GM23338 (cell line): ENCODE results near the gene CD48. TPM values are rescaled to one million over a fixed set of nuclear protein-coding genes. Genes with fewer than 3 reads are reported as not detected.
"Not testable (repeated sequence)": the region's sequence is repeated elsewhere in the genome, so short reads cannot be mapped to it uniquely, and the experiment has no call there.

Experiments
- ATAC-seq: fragments of 200-7000 bp; cut with Tn5 transposase; 3 replicates; pipeline ENCODE4 v1.9.1; 2020
- DNase-seq: peaks from one replicate; pipeline ENCODE4 v3.0.0-alpha.2; 2015; ENCODE audit warnings: low spot score
- H2AFZ ChIP-seq: fragments of 200-600 bp; sonication (generic); 2 replicates; pipeline ENCODE4 v1.8.0; 2016; ENCODE audit warnings: antibody characterized with exemption, mild to moderate bottlenecking, moderate library complexity
- H3F3A ChIP-seq: fragments of 200-600 bp; sonication (generic); replicated peaks from 2 replicates; pipeline ENCODE4 v1.8.0; 2017; ENCODE audit warnings: antibody characterized with exemption, mixed run types, low read depth
- H3K27ac ChIP-seq: fragments of 200-600 bp; sonication (generic); 2 replicates; pipeline ENCODE4 v1.6.1; 2016; ENCODE audit warnings: low read depth
- H3K27me3 ChIP-seq: fragments of 200-600 bp; sonication (generic); 2 replicates; pipeline ENCODE4 v1.8.0; 2016; ENCODE audit warnings: mild to moderate bottlenecking, mixed run types, moderate library complexity; ENCODE audit not compliant: insufficient read depth
- H3K36me3 ChIP-seq: fragments of 200-600 bp; sonication (generic); 2 replicates; pipeline ENCODE4 v1.8.0; 2016; ENCODE audit warnings: mild to moderate bottlenecking; ENCODE audit not compliant: insufficient read depth
- H3K4me1 ChIP-seq: fragments of 200-600 bp; sonication (generic); 2 replicates; pipeline ENCODE4 v1.8.0; 2016; ENCODE audit warnings: mild to moderate bottlenecking, moderate library complexity; ENCODE audit not compliant: insufficient read depth
- H3K4me2 ChIP-seq: fragments of 200-600 bp; sonication (generic); 2 replicates; pipeline ENCODE4 v1.7.1; 2017; ENCODE audit warnings: mixed run types
- H3K4me3 ChIP-seq: fragments of 200-600 bp; sonication (generic); 2 replicates; pipeline ENCODE4 v1.6.1; 2016; ENCODE audit warnings: mixed run types
- H3K79me2 ChIP-seq: fragments of 200-600 bp; sonication (generic); replicated peaks from 2 replicates; pipeline ENCODE4 v1.8.0; 2017; ENCODE audit warnings: mild to moderate bottlenecking; ENCODE audit not compliant: insufficient read depth
- H3K9me2 ChIP-seq: fragments of 200-600 bp; sonication (generic); 2 replicates; pipeline ENCODE4 v1.8.0; 2017; ENCODE audit not compliant: insufficient read depth
- H4K20me1 ChIP-seq: fragments of 200-600 bp; sonication (generic); replicated peaks from 2 replicates; pipeline ENCODE4 v1.8.0; 2017; ENCODE audit warnings: mild to moderate bottlenecking; ENCODE audit not compliant: insufficient read depth
- H3K27ac Mint-ChIP-seq: 2 replicates; pipeline ENCODE4 v1.8.0; 2020; ENCODE audit warnings: inconsistent platforms, mild to moderate bottlenecking, moderate library complexity, mixed read lengths
- H3K27me3 Mint-ChIP-seq: 3 replicates; pipeline ENCODE4 v1.8.0; 2022; ENCODE audit warnings: low read depth, mild to moderate bottlenecking, moderate library complexity, mixed read lengths, inconsistent platforms; ENCODE audit not compliant: insufficient read depth, poor library complexity
- H3K36me3 Mint-ChIP-seq: 3 replicates; pipeline ENCODE4 v1.8.0; 2021; ENCODE audit warnings: low read depth, mild to moderate bottlenecking, inconsistent platforms, moderate library complexity, mixed read lengths
- H3K4me1 Mint-ChIP-seq: 3 replicates; pipeline ENCODE4 v1.8.0; 2020; ENCODE audit warnings: mild to moderate bottlenecking, inconsistent platforms, mixed read lengths
- H3K4me3 Mint-ChIP-seq: 3 replicates; pipeline ENCODE4 v1.8.0; 2021; ENCODE audit warnings: moderate library complexity, mild to moderate bottlenecking, inconsistent platforms, mixed read lengths
- H3K9me3 Mint-ChIP-seq: 3 replicates; pipeline ENCODE4 v1.8.0; 2020; ENCODE audit warnings: moderate library complexity, mild to moderate bottlenecking, inconsistent platforms, mixed read lengths
- CREB1 ChIP-seq: fragments of 250-450 bp; sonication (Bioruptor Pico); IDR thresholded peaks from 2 replicates; pipeline ENCODE4 v1.5.0; 2020; ENCODE audit warnings: low read depth, mild to moderate bottlenecking, moderate library complexity
- EZH2phosphoT487 ChIP-seq: fragments of 200-600 bp; sonication (generic); IDR thresholded peaks from one replicate; pipeline ENCODE4 v1.8.1; 2018; ENCODE audit warnings: antibody characterized with exemption; ENCODE audit not compliant: unreplicated experiment
- ZNF462 ChIP-seq: fragments of 250-450 bp; sonication (Bioruptor Pico); IDR thresholded peaks from 2 replicates; pipeline ENCODE4 v1.5.0; 2020; ENCODE audit warnings: mild to moderate bottlenecking, moderate library complexity
- polyA plus RNA-seq: library from polyadenylated mRNA; unstranded; fragments of >200 nt; fragmentation: Nextera tagmentation; extraction: Ambion mirVana; gene quantifications from 2 replicates; pipeline ENCODE4 v1.2.1, GENCODE V29; 2016
- total RNA-seq: library from RNA; depleted of rRNA; stranded (reverse); fragments of >200 nt; shearing (Covaris generic); gene quantifications from 2 replicates; pipeline ENCODE4 v1.2.3, GENCODE V29; 2014

Gene CD48
- total and polyA plus RNA-seq, 2 experiments from 2014 or later, result 0.34 to 0.45 TPM

- no peak for TF ChIP-seq ZNF462 (CRISPR knock-in tag)
These were observed 5.7 kb upstream of the CD48 start (continued) for GRCh38 chr1:160717306-160717705.

GRCh38 chr1:160716013-160716412, 4.4 kb upstream of the CD48 start:
- Histone ChIP-seq H3F3A (no peaks in the 10 kb centered on the region), H3K4me1 (no peaks in the 10 kb centered on the region), H3K79me2 (no peaks in the 10 kb centered on the region), H3K27me3 (no peaks in the 10 kb centered on the region), H2AFZ (no peak overlapping the region), H3K27ac (no peak overlapping the region), H3K4me2 (no peak overlapping the region), H3K9me2 (peaks cover 6% of the 10 kb centered on the region; the same call in 1 of the 2 replicates), H3K36me3 (no peaks in the 10 kb centered on the region), H4K20me1 (no peaks in the 10 kb centered on the region), H3K4me3 (no peak overlapping the region)
- no peak for ATAC-seq
- H3K27me3 Mint-ChIP-seq, result peaks cover 2% of the 10 kb centered on the region
- H3K4me1 Mint-ChIP-seq, result no peaks in the 10 kb centered on the region
- peaks cover 6% of the 10 kb centered on the region for H3K36me3 Mint-ChIP-seq
- H3K9me3 Mint-ChIP-seq, result peaks cover 7% of the 10 kb centered on the region; the same call in 2 of the 3 replicates
- no peak for DNase-seq
- TF ChIP-seq CREB1 (no peak), EZH2phosphoT487 (no peak)
- no peak overlapping the region for H3K4me3 Mint-ChIP-seq
- no peak overlapping the region for H3K27ac Mint-ChIP-seq

GRCh38 chr1:160714034-160714648, 2.5 kb upstream of the CD48 start:
- not testable (repeated sequence) for H3K4me3 ChIP-seq, H2AFZ ChIP-seq, DNase-seq, H4K20me1 ChIP-seq, ATAC-seq, H3K27ac Mint-ChIP-seq, H3K4me2 ChIP-seq, H3K9me3 Mint-ChIP-seq, H3K27me3 Mint-ChIP-seq, H3F3A ChIP-seq, H3K27me3 ChIP-seq, H3K9me2 ChIP-seq, H3K27ac ChIP-seq, H3K36me3 ChIP-seq, H3K4me3 Mint-ChIP-seq, H3K79me2 ChIP-seq, H3K4me1 ChIP-seq, H3K36me3 Mint-ChIP-seq, H3K4me1 Mint-ChIP-seq
